ENCODE data around the gene SPIRE2.

DNA sequence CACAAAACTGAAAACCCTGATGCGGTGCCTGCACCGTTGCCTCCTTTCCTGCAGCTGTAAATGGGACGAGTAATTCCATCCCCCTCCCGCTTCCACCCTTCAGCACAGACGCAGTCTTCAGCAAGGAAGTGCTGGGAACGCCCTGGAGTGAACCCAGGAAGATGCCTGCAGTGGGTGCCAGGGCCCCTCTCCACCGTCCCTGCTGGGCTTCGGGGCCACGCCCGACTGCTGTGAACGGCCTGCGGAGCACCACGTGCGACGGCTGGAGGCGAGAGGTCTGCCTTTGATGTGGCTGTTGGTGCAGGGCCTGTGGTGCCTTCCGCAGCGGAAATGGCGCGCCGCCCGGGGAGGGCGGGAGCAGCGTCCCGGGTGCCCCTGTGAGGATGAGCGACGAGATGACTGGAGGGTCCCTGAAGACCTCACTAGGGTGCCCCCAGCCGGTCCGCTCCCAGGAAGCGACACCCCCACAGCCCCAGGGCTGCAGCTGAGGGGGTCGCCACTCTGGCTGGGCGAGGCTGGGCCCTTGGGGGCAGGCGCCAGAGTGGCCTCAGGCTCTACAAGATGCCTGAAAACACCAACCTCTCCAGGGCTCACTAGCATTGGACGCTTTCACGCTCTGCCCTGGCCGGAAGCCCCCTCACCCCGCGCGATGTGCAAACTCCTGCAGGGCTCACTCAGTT lies 89.6 kb downstream of the SPIRE2 start:
- TF ChIP-seq EZH2phosphoT487 (IDR thresholded peaks at IDR 0.05; ENCODE audit: insufficient read depth, low read depth): no peak
- TF ChIP-seq EZH2 (IDR thresholded peaks at IDR 0.05; ENCODE audit: insufficient read depth, poor library complexity, severe bottlenecking): no peak
